HG02973 (cell line): Measurements from ENCODE around the gene SLC35A3.

ENCODE experiments used
- ATAC-seq: cut with Tn5 transposase; IDR thresholded peaks from one replicate; pipeline ENCODE4 v1.9.1; 2021; ENCODE audit warnings: moderate library complexity; ENCODE audit not compliant: unreplicated experiment

The SLC35A3 gene

GRCh38 chr1:100075773-100076172 lies 106.0 kb downstream of the SLC35A3 start:
- peak; percentile 42 for ATAC-seq

DNA sequence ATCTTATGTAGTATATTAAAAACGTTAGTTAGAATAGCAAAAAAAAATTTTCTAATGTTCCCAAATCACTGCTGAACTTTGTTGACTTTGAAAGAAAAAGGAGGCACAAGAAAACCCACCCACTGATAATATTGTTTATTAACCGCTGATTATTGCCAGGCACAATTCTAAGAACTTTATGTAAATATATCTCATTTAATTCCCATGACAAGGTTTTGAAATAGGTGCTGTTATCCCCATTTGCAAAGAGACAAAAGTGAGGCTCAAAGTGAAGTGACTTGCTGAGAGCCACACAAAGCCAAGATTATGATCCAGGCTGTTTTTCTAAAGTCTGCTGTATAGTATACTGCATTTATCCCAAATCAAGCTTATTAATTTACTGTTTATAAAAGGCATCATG lies 106.5 kb downstream of the SLC35A3 start:
- no peak for ATAC-seq

DNA sequence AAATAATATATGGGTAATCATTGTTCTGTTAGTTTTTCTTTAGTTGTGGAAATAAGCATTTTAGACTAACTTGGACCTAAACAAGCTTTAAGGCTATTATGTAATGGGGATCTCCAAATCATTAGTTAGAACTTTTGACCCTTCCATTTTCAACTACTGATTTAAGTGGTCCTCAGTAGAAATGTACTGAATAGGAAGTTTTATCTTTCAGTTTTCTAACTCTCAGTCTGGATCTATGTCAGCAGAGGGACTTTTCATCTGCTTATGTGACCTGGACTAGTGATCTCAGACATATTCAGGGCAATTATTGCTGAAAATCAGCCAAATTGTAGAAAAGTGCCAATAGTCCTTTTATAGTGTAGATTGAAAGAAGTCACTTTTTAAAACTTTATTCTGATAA lies 106.9 kb downstream of the SLC35A3 start:
- ATAC-seq = peak; percentile 74

DNA sequence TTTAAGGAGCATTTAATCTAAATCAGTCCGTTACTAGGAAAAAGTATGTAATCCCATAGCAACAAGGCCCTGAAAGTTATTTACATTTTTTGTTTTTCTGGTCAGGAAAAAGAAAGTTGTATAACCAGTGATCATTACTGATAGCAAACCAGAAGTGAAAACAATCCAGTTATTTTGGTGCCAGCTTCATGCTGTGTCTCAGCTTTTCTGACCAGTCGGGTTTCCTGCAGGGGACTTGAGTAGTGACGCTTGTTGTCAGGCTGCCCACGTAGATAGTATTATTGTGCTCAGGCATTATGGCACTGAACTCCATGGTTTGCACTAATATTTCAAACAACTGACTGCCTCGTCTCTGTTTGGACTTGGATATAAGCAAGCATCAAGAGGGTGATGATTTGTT lies 107.7 kb downstream of the SLC35A3 start:
- peak; percentile 47 for ATAC-seq

GRCh38 chr1:100080331-100080730 lies 110.5 kb downstream of the SLC35A3 start:
- ATAC-seq = no peak
